Measurements from ENCODE around the gene KCTD13. TPM values are rescaled to one million over a fixed set of nuclear protein-coding genes. Genes with fewer than 3 reads are reported as not detected.

The KCTD13 gene
- total and polyA plus RNA-seq, 2 of the 8 experiments (the other 6 are each of a cell fraction or from before 2014, with no cell fraction given): 9.2 to 10.8 TPM

DNA sequence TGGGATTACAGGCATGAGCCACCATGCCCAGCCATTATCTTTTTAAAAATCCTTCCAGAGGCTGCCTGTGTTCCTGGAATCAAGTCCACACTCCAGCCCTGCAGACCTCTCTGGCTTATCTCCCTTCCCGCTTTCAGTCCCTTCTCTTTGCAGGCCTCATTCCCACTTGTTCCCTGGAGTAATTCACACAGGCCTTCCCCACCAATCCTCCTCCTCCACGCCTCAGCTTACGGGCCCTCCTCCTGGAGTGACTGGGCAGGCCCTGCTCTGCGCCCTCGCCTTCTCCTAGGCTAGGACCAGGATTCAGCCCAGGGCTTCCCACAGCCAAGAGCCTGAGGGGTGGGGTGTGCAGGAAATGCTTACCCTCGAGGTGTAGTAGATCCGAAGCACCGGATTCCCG is 65.8 kb downstream of the KCTD13 start (continued):
- TF ChIP-seq GABPA (IDR thresholded peaks at IDR 0.05; ENCODE audit: borderline replicate concordance, insufficient read depth, low read length) (no peak), PHF8 (conservative IDR thresholded peaks at IDR 0.05; ENCODE audit: low read depth, low read length) (no peak), SIRT6 (IDR thresholded peaks at IDR 0.05; ENCODE audit: low read length) (no peak), ATF2 (IDR thresholded peaks at IDR 0.05; ENCODE audit: low read length) (no peak), POLR2A (IDR thresholded peaks at IDR 0.05; ENCODE audit: control extremely low read depth in 1 of 2, low read depth in 2 of 2, low read length in 2 of 2) (no peak)

Data from H1 (cell line).